Kidney (tissue), 14 donors: ENCODE measurements around the gene TBC1D5. TPM values are rescaled to one million over a fixed set of nuclear protein-coding genes. Genes with fewer than 3 reads are reported as not detected.
A peak's percentile ranks its signal among the peaks of the same experiment; 100 is the strongest.

ENCODE experiments used
- DNase-seq, 5 donors: peaks; one replicate each; pipeline ENCODE4 v3.0.0-alpha.2; 2013 to 2020
- FAIRE-seq: peaks from 2 replicates; lab custom pipeline; 2012; peaks lifted over from hg19 to GRCh38; lab: Jason Lieb, UNC
- H3K27ac ChIP-seq, 2 donors: one replicate each; pipeline ENCODE4 v1.7.0; 2013; ENCODE audit warnings: low read depth in 2 of 2, low read length in 2 of 2, inconsistent platforms in 1 of 2
- H3K27me3 ChIP-seq: one replicate; pipeline ENCODE4 v1.7.1; 2013; ENCODE audit warnings: low read length, inconsistent platforms; ENCODE audit not compliant: control insufficient read depth, insufficient read depth
- H3K36me3 ChIP-seq, 3 donors: one replicate each; pipeline versions ENCODE4 v1.7.0 to v1.7.1; 2013; ENCODE audit warnings: low read length in 3 of 3, control low read depth in 1 of 3, inconsistent platforms in 1 of 3; ENCODE audit not compliant: insufficient read depth in 3 of 3, control insufficient read depth in 2 of 3
- H3K4me1 ChIP-seq, 3 donors: one replicate each; pipeline versions ENCODE4 v1.7.0 to v1.7.1; 2013; ENCODE audit warnings: low read length in 3 of 3, inconsistent platforms in 1 of 3, low read depth in 1 of 3; ENCODE audit not compliant: control insufficient read depth in 2 of 3, insufficient read depth in 2 of 3
- H3K4me3 ChIP-seq, 3 donors: one replicate each; pipeline versions ENCODE4 v1.7.0 to v1.8.1; 2013; ENCODE audit warnings: low read length in 3 of 3, control low read depth in 1 of 3, inconsistent platforms in 1 of 3
- H3K9ac ChIP-seq, 3 donors: one replicate each; pipeline versions ENCODE4 v1.7.0 to v1.7.1; 2013; ENCODE audit warnings: low read length in 3 of 3, control low read depth in 1 of 3, inconsistent platforms in 1 of 3
- H3K9me3 ChIP-seq, 3 donors: one replicate each; pipeline versions ENCODE4 v1.7.0 to v1.7.1; 2013; ENCODE audit warnings: low read length in 3 of 3, control low read depth in 1 of 3, inconsistent platforms in 1 of 3; ENCODE audit not compliant: control insufficient read depth in 2 of 3, insufficient read depth in 1 of 3
- CTCF ChIP-seq: IDR thresholded peaks from 3 replicates; pipeline ENCODE4 v1.5.1; 2012; ENCODE audit warnings: mild to moderate bottlenecking, moderate library complexity, borderline replicate concordance; ENCODE audit not compliant: insufficient read depth; ENCODE audit errors: extremely low read depth
- intact Hi-C: fragments of 100-400 bp; cut with DNase I; formaldehyde crosslinking; loops from one replicate; pipeline ENCODE4 v1.11.1; 2022
- polyA plus RNA-seq: library from polyadenylated mRNA; stranded (reverse); fragments of 350-450 nt; fragmentation: Illumina TruSeq; extraction: RNeasy Lipid Tissue Mini Kit (QIAGEN cat#74804); gene quantifications from one replicate; pipeline ENCODE4 v1.2.3, GENCODE V29; 2014; ENCODE audit warnings: low read depth, low replicate concordance; ENCODE audit not compliant: insufficient read depth
- total RNA-seq: library from RNA; stranded (reverse); fragmentation: NEBNext Ultra II Directional; extraction: Animal tissue kit (Norgen Biotek cat#: 25700); gene quantifications from one replicate; pipeline ENCODE4 v1.2.1, GENCODE V29; 2021
- donor health status: control.
- donor health status: control.
- donor health status: control.
- donor health status: control.
- donor health status: control.
- donor health status: DM: yes; HTN: yes; CAD: no.
- donor health status: Normal renal cell carcinoma (clear cell type).

The TBC1D5 gene
- total and polyA plus RNA-seq, 2 donors from 2014 or later = 9.7 to 77.7 TPM

- intact Hi-C loops = no loop called here
- Histone ChIP-seq H3K27ac (no peak overlapping the region), H3K9me3 (no peaks in the 10 kb centered on the region), H3K4me3 (no peak overlapping the region), H3K36me3 (no peaks in the 10 kb centered on the region), H3K4me1 (no peaks in the 10 kb centered on the region), H3K9ac (no peak overlapping the region), H3K27me3 (no peaks in the 10 kb centered on the region)
- DNase-seq (no peak), FAIRE-seq (no peak)
- TF ChIP-seq CTCF = no peak
Observed at GRCh38 chr3:17143893-17144664, 598.4 kb downstream of the TBC1D5 start.

GRCh38 chr3:17142516-17142915 lies 599.9 kb downstream of the TBC1D5 start:
- no peak overlapping the region for H3K4me3 ChIP-seq
- no peak for FAIRE-seq
- no peaks in the 10 kb centered on the region for H3K9me3 ChIP-seq
- TF ChIP-seq CTCF = no peak
- no peak for DNase-seq
- intact Hi-C loops = no loop called here
- H3K27ac ChIP-seq = no peak overlapping the region
- no peaks in the 10 kb centered on the region for H3K4me1 ChIP-seq
- no peaks in the 10 kb centered on the region for H3K36me3 ChIP-seq
- no peak overlapping the region for H3K9ac ChIP-seq
- no peaks in the 10 kb centered on the region for H3K27me3 ChIP-seq

- Histone ChIP-seq H3K4me1 (no peaks in the 10 kb centered on the region), H3K9me3 (no peaks in the 10 kb centered on the region), H3K36me3 (no peaks in the 10 kb centered on the region), H3K27me3 (no peaks in the 10 kb centered on the region), H3K27ac (no peak overlapping the region), H3K4me3 (no peak overlapping the region), H3K9ac (no peak overlapping the region)
- DNase-seq = peak in 1 of 5 donors; percentile 16
- intact Hi-C loops = no loop called here
- FAIRE-seq = no peak
- TF ChIP-seq CTCF = no peak
Observed at GRCh38 chr3:17141699-17142098, 600.7 kb downstream of the TBC1D5 start.
